AG04450 (cell line): ENCODE measurements around the gene TENT5C. TPM values are rescaled to one million over a fixed set of nuclear protein-coding genes. Genes with fewer than 3 reads are reported as not detected.

Source experiments
- CTCF ChIA-PET: fragments of 300-600, 350-600 bp; formaldehyde crosslinking; extraction: SDS; loops from one replicate; lab custom pipeline; 2022; ENCODE audit warnings: antibody characterized with exemption, inconsistent platforms; lab: Charles Lee
- POLR2A ChIA-PET: fragments of 350-600 bp; formaldehyde crosslinking; extraction: SDS; loops from one replicate; lab custom pipeline; 2021; ENCODE audit warnings: antibody characterized with exemption, inconsistent platforms; lab: Yijun Ruan, JAX
- DNase-seq: peaks from one replicate; pipeline ENCODE4 v3.0.0-alpha.2; 2011; ENCODE audit warnings: low read depth, low spot score
- H3K27ac ChIP-seq: one replicate; pipeline ENCODE4 v1.5.1; 2012; ENCODE audit warnings: low read depth, low read length, control low read depth
- H3K27me3 ChIP-seq: one replicate; pipeline ENCODE4 v1.6.0; 2012; ENCODE audit warnings: low read length; ENCODE audit not compliant: control insufficient read depth, insufficient read depth
- H3K4me3 ChIP-seq: 2 replicates; pipeline ENCODE4 v1.5.1; 2011; ENCODE audit warnings: mild to moderate bottlenecking, low read depth, low read length, control low read depth
- H3K9me3 ChIP-seq: 2 replicates; pipeline ENCODE4 v1.5.1; 2012; ENCODE audit warnings: low read length; ENCODE audit not compliant: control insufficient read depth, insufficient read depth
- polyA plus RNA-seq: library from polyadenylated mRNA; depleted of rRNA; stranded (reverse); fragments of >200 nt; gene quantifications from 2 replicates; pipeline ENCODE4 v1.2.3, GENCODE V29; 2011
- TF ChIP-seq, protein P1 (sequence below): IDR thresholded peaks from 2 replicates; pipeline ENCODE4 v1.5.1; 2011; ENCODE audit warnings: low read depth, low read length, control low read depth, inconsistent platforms

The TENT5C gene
- polyA plus RNA-seq, 1 experiment, result 29.2 TPM

DNA sequence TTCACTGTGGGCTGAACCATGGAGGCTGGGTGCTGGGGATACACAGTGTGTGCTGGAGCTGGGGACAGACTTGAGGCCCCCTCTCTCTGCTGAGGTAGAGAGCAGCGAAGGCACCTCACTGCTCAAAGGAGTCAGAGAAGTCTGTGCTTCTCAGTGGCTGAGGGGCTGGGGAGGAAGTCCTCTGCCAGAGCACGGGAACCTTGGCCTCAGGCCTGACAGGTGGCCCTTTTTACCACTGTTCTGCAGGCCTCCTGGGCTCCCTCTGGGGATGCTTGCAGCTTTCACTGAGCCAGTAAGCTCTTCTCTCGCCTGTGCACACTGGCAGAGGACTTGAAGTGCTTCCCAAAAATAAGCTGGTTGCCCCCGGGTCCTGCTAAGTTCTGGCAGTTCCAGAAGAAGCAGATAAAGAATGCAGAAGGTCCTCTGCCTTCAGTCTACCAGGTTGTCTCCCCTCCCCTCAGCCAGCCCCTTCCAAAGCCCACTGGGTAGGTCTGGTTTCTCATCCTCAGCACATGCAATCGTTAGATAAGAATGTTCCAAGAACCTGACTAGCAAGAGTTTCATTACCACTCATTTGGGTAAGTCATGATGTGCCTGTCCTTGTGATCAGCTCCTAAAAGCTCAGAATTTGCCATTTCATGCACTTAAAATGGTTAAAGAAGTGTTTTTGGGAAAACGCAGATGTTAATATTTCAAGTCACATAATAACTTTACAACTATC lies 53.9 kb downstream of the TENT5C start:
- POLR2A ChIA-PET, result no interaction called here
- TF ChIP-seq, protein P1, sequence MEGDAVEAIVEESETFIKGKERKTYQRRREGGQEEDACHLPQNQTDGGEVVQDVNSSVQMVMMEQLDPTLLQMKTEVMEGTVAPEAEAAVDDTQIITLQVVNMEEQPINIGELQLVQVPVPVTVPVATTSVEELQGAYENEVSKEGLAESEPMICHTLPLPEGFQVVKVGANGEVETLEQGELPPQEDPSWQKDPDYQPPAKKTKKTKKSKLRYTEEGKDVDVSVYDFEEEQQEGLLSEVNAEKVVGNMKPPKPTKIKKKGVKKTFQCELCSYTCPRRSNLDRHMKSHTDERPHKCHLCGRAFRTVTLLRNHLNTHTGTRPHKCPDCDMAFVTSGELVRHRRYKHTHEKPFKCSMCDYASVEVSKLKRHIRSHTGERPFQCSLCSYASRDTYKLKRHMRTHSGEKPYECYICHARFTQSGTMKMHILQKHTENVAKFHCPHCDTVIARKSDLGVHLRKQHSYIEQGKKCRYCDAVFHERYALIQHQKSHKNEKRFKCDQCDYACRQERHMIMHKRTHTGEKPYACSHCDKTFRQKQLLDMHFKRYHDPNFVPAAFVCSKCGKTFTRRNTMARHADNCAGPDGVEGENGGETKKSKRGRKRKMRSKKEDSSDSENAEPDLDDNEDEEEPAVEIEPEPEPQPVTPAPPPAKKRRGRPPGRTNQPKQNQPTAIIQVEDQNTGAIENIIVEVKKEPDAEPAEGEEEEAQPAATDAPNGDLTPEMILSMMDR, result no peak
- no peaks in the 10 kb centered on the region for H3K27me3 ChIP-seq
- CTCF ChIA-PET, result interaction anchor here (0.7 kb wide), 1 partner anchor 98 kb away, joined by 4 read pairs; no protein-coding TSS in a partner anchor
- H3K9me3 ChIP-seq, result 0 out of 2 replicates have a peak, but pooled peaks cover 3% of the 10 kb centered on the region
- no peak overlapping the region for H3K27ac ChIP-seq
- no peak overlapping the region for H3K4me3 ChIP-seq
- no peak for DNase-seq

DNA sequence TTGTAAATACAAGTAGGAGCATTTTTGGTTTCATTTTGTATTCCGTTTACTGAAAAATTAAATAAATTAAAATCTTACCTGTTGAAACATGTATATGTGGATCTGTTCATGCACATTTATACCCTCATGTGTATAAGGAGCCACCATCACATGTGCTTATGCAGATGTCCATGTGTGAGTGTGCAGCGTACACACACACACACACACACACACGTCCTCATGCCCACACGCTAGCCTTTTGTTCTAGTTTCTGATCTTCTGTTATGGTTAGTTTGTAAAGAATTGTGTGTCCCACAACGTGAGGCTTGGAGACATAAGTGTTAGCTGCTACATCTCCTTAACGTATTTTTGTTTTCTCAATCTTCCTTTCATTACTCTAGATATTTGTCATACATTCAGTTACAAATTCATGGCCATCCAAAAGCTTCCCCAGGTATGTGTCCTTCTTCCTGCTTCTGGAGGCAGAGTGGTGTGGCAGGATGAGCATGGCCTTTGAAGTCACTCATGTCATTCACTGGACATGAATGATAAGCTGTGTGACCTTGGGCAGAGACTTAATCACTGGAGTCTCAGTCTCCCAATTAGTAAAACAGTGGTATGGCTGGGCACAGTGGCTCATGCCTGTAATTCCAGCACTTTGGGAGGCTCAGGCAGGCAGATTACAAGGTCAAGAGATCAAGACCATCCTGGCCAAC lies 54.6 kb downstream of the TENT5C start:
- ChIA-PET POLR2A (interaction anchor here (0.6 kb wide), 1 partner anchor 14 kb away, joined by 4 read pairs; no protein-coding TSS in a partner anchor), CTCF (interaction anchor here (0.7 kb wide), 1 partner anchor 98 kb away, joined by 4 read pairs; no protein-coding TSS in a partner anchor)
- H3K4me3 ChIP-seq, result no peak overlapping the region
- no peak overlapping the region for H3K27ac ChIP-seq
- TF ChIP-seq, protein P1, result no peak
- DNase-seq, result no peak
- no peaks in the 10 kb centered on the region for H3K27me3 ChIP-seq
- 0 out of 2 replicates have a peak, but pooled peaks cover 3% of the 10 kb centered on the region for H3K9me3 ChIP-seq

DNA sequence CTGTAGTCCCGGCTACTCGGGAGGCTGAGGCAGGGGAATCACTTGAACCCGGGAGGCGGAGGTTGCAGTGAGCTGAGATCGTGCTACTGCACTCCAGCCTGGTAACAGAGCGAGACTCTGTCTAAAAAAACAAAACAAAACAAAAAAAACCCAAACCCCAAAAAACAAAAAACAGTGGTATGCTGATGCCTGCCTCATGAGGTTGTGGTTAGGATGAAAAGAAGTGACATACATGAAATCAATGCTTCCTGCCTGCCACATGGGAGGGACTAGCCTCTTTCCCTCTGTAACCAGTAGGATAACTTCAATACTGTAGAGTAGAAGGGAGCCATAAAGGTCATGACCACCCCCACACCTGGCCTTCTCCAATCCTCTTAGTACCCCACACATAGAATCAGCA lies 55.2 kb downstream of the TENT5C start:
- TF ChIP-seq, protein P1, result no peak
- Histone ChIP-seq H3K9me3 (0 out of 2 replicates have a peak, but pooled peaks cover 3% of the 10 kb centered on the region), H3K27ac (no peak overlapping the region), H3K4me3 (no peak overlapping the region), H3K27me3 (no peaks in the 10 kb centered on the region)
- CTCF ChIA-PET, result no interaction called here
- no peak for DNase-seq
- POLR2A ChIA-PET, result interaction anchor here (0.6 kb wide), 2 partner anchors 14 to 326 kb away, joined by 4 to 5 read pairs; no protein-coding TSS in a partner anchor

DNA sequence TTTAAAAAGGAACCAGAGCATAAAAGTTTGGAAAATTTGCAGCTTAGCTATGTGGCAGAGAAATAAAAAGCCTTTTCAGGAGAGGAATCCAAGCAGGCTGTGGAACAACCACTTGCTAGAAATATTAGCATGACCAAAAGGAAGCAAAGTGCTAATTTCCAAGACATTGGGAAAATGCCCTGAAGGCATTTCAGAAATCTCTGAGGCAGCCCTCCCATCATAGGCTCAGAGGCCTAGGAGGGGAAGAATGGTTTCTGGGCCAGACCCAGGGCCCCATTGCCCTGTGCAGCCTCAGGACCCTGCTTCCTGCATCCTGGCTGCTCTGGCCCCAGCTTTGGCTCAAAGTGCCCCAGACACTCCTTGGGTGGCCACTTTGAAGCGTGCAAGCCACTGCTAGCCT lies 56.8 kb downstream of the TENT5C start:
- no peak for DNase-seq
- Histone ChIP-seq H3K4me3 (no peak overlapping the region), H3K27ac (no peak overlapping the region), H3K9me3 (0 out of 2 replicates have a peak, but pooled peaks cover 3% of the 10 kb centered on the region), H3K27me3 (no peaks in the 10 kb centered on the region)
- ChIA-PET POLR2A (no interaction called here), CTCF (interaction anchor here (2.0 kb wide), 1 partner anchor 92 kb away, joined by 5 read pairs; no protein-coding TSS in a partner anchor)
- TF ChIP-seq, protein P1, result no peak
